Naive thymus-derived CD4-positive, alpha-beta T cell (primary cell): Measurements from ENCODE around the gene KCNIP4. TPM values are rescaled to one million over a fixed set of nuclear protein-coding genes. Genes with fewer than 3 reads are reported as not detected.

ENCODE experiments used
- ATAC-seq: fragments of 150-1000 bp; cut with Tn5 transposase; 2 replicates; pipeline ENCODE4 v1.10.0; 2021; ENCODE audit warnings: mild to moderate bottlenecking, moderate library complexity
- CTCF ChIA-PET: fragments of 350-600 bp; sonication (Branson Sonifier 250); formaldehyde crosslinking; loops from one replicate; lab custom pipeline; 2021; ENCODE audit warnings: antibody characterized with exemption; lab: Charles Lee
- POLR2A ChIA-PET: fragments of 350-600 bp; sonication (Branson Sonifier 250); formaldehyde crosslinking; loops from one replicate; lab custom pipeline; 2021; ENCODE audit warnings: antibody characterized with exemption, inconsistent platforms; lab: Charles Lee
- DNase-seq, 9 donors: peaks; one replicate each; pipeline versions ENCODE4 v3.0.0 to v3.0.0-alpha.2; 2020 to 2022; ENCODE audit warnings: mixed read lengths in 1 of 9
- H3K27ac ChIP-seq: one replicate; pipeline ENCODE4 v1.7.0; 2013; ENCODE audit warnings: mild to moderate bottlenecking, low read depth, low read length, moderate library complexity
- H3K27me3 ChIP-seq, 2 donors: one replicate each; pipeline ENCODE4 v1.7.0; 2013; ENCODE audit warnings: low read length in 2 of 2, mild to moderate bottlenecking in 2 of 2, moderate library complexity in 2 of 2; ENCODE audit not compliant: control insufficient read depth in 2 of 2, insufficient read depth in 2 of 2
- H3K36me3 ChIP-seq, 3 experiments: 1 replicate in 2 of 3; 2 replicates in 1 of 3; pipeline ENCODE4 v1.7.0; 2013; ENCODE audit warnings: low read length in 3 of 3, mild to moderate bottlenecking in 3 of 3, moderate library complexity in 1 of 3; ENCODE audit not compliant: insufficient read depth in 3 of 3, control insufficient read depth in 2 of 3
- H3K4me1 ChIP-seq, 2 donors: one replicate each; pipeline ENCODE4 v1.7.0; 2013; ENCODE audit warnings: low read length in 2 of 2, mild to moderate bottlenecking in 2 of 2, moderate library complexity in 1 of 2; ENCODE audit not compliant: control insufficient read depth in 2 of 2, insufficient read depth in 2 of 2
- H3K4me3 ChIP-seq: 2 replicates; pipeline ENCODE4 v1.7.0; 2013; ENCODE audit warnings: mild to moderate bottlenecking, low read length
- H3K9me3 ChIP-seq, 3 experiments: 1 replicate in 2 of 3; 2 replicates in 1 of 3; pipeline ENCODE4 v1.7.0; 2013; ENCODE audit warnings: low read length in 3 of 3; ENCODE audit not compliant: control insufficient read depth in 2 of 3
- H3K27ac Mint-ChIP-seq, 9 donors: one replicate each; pipeline ENCODE4 v1.8.0; 2020 to 2022; ENCODE audit warnings: mixed read lengths in 9 of 9, mild to moderate bottlenecking in 8 of 9, moderate library complexity in 5 of 9, inconsistent platforms in 2 of 9
- H3K27me3 Mint-ChIP-seq, 5 donors: one replicate each; pipeline ENCODE4 v1.8.0; 2021 to 2022; ENCODE audit warnings: mixed read lengths in 5 of 5, mild to moderate bottlenecking in 1 of 5
- H3K36me3 Mint-ChIP-seq, 5 donors: one replicate each; pipeline ENCODE4 v1.8.0; 2020 to 2022; ENCODE audit warnings: mixed read lengths in 5 of 5, mild to moderate bottlenecking in 3 of 5, inconsistent platforms in 1 of 5
- H3K4me1 Mint-ChIP-seq, 7 donors: one replicate each; pipeline ENCODE4 v1.8.0; 2020 to 2022; ENCODE audit warnings: mixed read lengths in 7 of 7, mild to moderate bottlenecking in 3 of 7, inconsistent platforms in 1 of 7
- H3K4me3 Mint-ChIP-seq, 10 donors: one replicate each; pipeline ENCODE4 v1.8.0; 2020 to 2022; ENCODE audit warnings: mild to moderate bottlenecking in 10 of 10, mixed read lengths in 10 of 10, moderate library complexity in 6 of 10, inconsistent platforms in 2 of 10
- H3K9me3 Mint-ChIP-seq, 11 donors: one replicate each; pipeline ENCODE4 v1.8.0; 2020 to 2022; ENCODE audit warnings: mixed read lengths in 11 of 11, mild to moderate bottlenecking in 4 of 11, inconsistent platforms in 1 of 11, moderate library complexity in 1 of 11
- intact Hi-C, 2 donors: fragments of 100-400 bp; cut with micrococcal nuclease; formaldehyde crosslinking; loops; one replicate each; pipeline ENCODE4 v1.15.1; 2023
- polyA plus RNA-seq, 2 donors: library from polyadenylated mRNA; unstranded; fragments of 300-500 nt; fragmentation: Illumina TruSeq; gene quantifications; one replicate each; pipeline ENCODE4 v1.2.3, GENCODE V29; 2021
- total RNA-seq, 6 experiments: library from RNA in 5 of 6; stranded (reverse) in 5 of 6; gene quantifications; 1 replicate in 5 of 6; 2 replicates in 1 of 6; pipeline ENCODE4 v1.2.3 and lab custom pipeline; 2021 to 2026

The KCNIP4 gene
- total and polyA plus RNA-seq, 7 experiments from 2014 or later = 0.29 TPM; not detected in 6

DNA sequence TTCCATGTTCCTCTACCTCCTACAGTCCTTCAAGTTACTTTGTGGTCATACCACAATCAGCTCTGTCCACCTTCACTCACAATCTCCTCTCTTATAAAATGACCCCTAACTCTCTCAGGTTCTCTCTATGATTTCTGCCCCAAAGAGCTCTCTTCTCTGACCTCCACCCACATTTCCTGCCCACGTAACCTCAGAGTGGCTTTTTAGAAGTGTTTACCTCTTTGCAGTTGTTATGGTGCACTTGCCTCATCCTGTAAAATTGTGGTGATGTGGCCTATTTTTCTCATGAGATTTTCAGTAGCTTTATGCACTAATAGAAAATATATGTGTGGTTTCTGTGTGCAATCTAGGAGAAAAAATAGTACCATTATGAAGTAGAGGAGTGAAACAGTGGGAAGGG lies 1032.5 kb downstream of the KCNIP4 start:
- POLR2A ChIA-PET = interaction anchor here (1.5 kb wide), 1 partner anchor 10 kb away, joined by 4 read pairs; no protein-coding TSS in a partner anchor
- Histone ChIP-seq H3K4me3 (no peak overlapping the region), H3K36me3 (no peaks in the 10 kb centered on the region), H3K4me1 (peaks cover 0 to 3% of the 10 kb centered on the region in 2 donors), H3K27me3 (no peaks in the 10 kb centered on the region), H3K27ac (no peak overlapping the region), H3K9me3 (no peaks in the 10 kb centered on the region)
- DNase-seq (peak in 5 of 9 donors; percentile 1 to 37 (median 14)), ATAC-seq (peak; percentile 67)
- H3K4me1 Mint-ChIP-seq = peaks cover 0 to 27% (median 14%) of the 10 kb centered on the region in 7 donors
- CTCF ChIA-PET = interaction anchor here (0.8 to 1.2 kb wide), 2 partner anchors 96 to 219 kb away, joined by 3 read pairs; no protein-coding TSS in a partner anchor
- H3K27ac Mint-ChIP-seq = peak overlapping the region; percentile 7 to 88 (median 75)
- peaks cover 0 to 4% (median 0%) of the 10 kb centered on the region in 5 donors for H3K36me3 Mint-ChIP-seq
- H3K4me3 Mint-ChIP-seq = peak overlapping the region in 8 of 10 donors; percentile 13 to 67 (median 50)
- peaks cover 0 to 6% (median 2%) of the 10 kb centered on the region in 11 donors for H3K9me3 Mint-ChIP-seq
- intact Hi-C loops = no loop called here
- no peaks in the 10 kb centered on the region for H3K27me3 Mint-ChIP-seq

DNA sequence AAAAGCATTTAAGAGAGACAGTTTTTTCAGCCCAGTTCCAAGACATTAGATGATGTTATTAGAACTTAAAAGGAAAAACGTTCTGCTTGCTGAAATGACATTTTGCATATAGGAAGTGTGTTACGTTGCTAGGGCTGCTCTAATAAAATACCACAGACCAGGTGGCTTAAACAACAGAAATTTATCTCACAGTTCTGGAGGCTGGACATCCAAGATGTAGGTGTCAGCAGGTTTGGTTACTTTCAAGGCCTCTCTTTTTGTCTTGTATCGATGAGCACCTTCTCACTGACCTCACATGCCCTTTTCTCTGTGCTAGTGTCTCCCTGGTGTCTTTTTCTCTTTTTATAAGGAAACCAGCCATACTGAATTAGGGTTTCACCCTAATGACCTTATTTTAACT lies 1043.6 kb downstream of the KCNIP4 start:
- Histone ChIP-seq H3K36me3 (no peaks in the 10 kb centered on the region), H3K27ac (no peak overlapping the region), H3K4me3 (no peak overlapping the region), H3K4me1 (no peaks in the 10 kb centered on the region), H3K9me3 (no peaks in the 10 kb centered on the region), H3K27me3 (no peaks in the 10 kb centered on the region)
- H3K27me3 Mint-ChIP-seq = no peaks in the 10 kb centered on the region
- no peak for DNase-seq
- intact Hi-C loops = no loop called here
- H3K9me3 Mint-ChIP-seq = peaks cover 0 to 6% (median 1%) of the 10 kb centered on the region in 11 donors
- CTCF ChIA-PET = no interaction called here
- no peak overlapping the region for H3K27ac Mint-ChIP-seq
- ATAC-seq = no peak
- POLR2A ChIA-PET = no interaction called here
- peaks cover 0 to 2% (median 0%) of the 10 kb centered on the region in 7 donors for H3K4me1 Mint-ChIP-seq
- no peak overlapping the region for H3K4me3 Mint-ChIP-seq
- H3K36me3 Mint-ChIP-seq = no peaks in the 10 kb centered on the region

DNA sequence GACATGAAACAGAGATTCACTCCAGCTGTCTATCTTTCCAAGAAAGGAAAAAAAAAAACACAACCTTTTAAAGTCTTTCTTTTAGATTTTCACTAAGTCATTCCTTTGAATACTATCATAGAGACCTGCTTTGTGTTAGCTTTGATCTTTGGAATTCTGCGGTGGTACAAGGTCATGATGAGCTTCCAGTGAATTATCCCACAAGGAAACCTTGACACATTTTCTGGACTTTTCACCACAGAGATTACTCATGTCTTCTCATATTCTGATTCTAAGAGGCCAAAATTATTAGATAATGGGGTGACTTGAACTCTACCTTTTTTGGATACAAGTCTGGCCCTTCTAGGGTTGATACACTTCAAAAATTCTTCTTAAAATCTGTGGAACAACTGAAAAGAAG lies 1046.7 kb downstream of the KCNIP4 start:
- Mint-ChIP-seq H3K4me1 (no peaks in the 10 kb centered on the region), H3K4me3 (no peak overlapping the region)
- intact Hi-C loops = no loop called here

DNA sequence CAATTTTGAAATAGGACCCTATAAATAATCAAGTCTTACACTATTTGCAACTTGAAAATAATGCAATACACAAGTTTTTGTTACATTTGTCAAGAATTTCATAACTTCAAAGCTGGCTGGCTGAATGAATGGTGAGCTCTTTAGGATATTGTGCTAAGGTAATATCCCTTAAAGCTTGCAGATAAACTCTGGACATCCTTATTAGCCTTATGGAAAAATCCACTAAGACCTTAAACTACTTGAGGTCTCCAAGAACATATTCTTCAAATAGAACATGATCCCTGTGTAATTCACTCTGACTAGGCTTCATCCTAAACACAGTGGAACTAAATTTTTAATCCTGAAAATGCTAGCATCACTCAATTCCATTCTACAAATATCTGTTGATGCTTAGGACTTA lies 1049.0 kb downstream of the KCNIP4 start:
- ATAC-seq = no peak
- intact Hi-C loops = no loop called here
- Mint-ChIP-seq H3K36me3 (no peaks in the 10 kb centered on the region), H3K9me3 (peaks cover 0 to 4% (median 0%) of the 10 kb centered on the region in 11 donors), H3K4me1 (peaks cover 0 to 7% (median 0%) of the 10 kb centered on the region in 7 donors), H3K27ac (no peak overlapping the region), H3K4me3 (no peak overlapping the region), H3K27me3 (no peaks in the 10 kb centered on the region)
- Histone ChIP-seq H3K27me3 (no peaks in the 10 kb centered on the region), H3K36me3 (no peaks in the 10 kb centered on the region), H3K27ac (no peak overlapping the region), H3K4me3 (no peak overlapping the region), H3K4me1 (no peaks in the 10 kb centered on the region), H3K9me3 (no peaks in the 10 kb centered on the region)
- ChIA-PET CTCF (no interaction called here), POLR2A (no interaction called here)
- no peak for DNase-seq

More for the DNA sequence above, 1046.7 kb downstream of the KCNIP4 start:
- no peaks in the 10 kb centered on the region for H3K36me3 ChIP-seq
- H3K36me3 Mint-ChIP-seq = no peaks in the 10 kb centered on the region
- ChIA-PET POLR2A (no interaction called here), CTCF (no interaction called here)
- no peaks in the 10 kb centered on the region for H3K9me3 ChIP-seq
- no peak overlapping the region for H3K27ac Mint-ChIP-seq
- peaks cover 0 to 6% (median 0%) of the 10 kb centered on the region in 11 donors for H3K9me3 Mint-ChIP-seq
- ATAC-seq = no peak
- no peak overlapping the region for H3K4me3 ChIP-seq
- no peaks in the 10 kb centered on the region for H3K27me3 ChIP-seq
- no peak for DNase-seq
- no peaks in the 10 kb centered on the region for H3K4me1 ChIP-seq
- no peak overlapping the region for H3K27ac ChIP-seq
- no peaks in the 10 kb centered on the region for H3K27me3 Mint-ChIP-seq

DNA sequence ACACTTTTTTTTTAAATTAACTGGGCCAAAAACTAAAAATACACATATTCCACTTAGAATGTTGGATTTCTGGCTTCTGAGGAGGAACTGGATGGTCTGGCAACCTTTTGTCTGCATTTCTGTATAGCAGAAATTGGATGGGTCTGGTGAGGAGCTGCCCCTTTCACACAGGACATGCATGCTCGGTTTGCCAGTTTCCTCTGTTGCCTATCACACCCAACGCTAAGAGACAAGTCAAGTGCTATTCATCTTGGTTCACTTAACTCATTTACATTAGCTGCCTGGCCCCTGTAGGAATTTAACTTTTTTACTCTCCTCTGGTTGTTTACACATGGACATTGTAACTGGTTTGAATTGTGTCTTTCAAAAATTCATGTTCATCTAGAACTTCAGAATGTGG lies 1052.6 kb downstream of the KCNIP4 start:
- Mint-ChIP-seq H3K9me3 (peaks cover 0 to 4% (median 0%) of the 10 kb centered on the region in 11 donors), H3K4me3 (no peak overlapping the region), H3K27ac (no peak overlapping the region), H3K4me1 (peaks cover 0 to 7% (median 0%) of the 10 kb centered on the region in 7 donors), H3K27me3 (no peaks in the 10 kb centered on the region), H3K36me3 (no peaks in the 10 kb centered on the region)
- POLR2A ChIA-PET = no interaction called here
- Histone ChIP-seq H3K4me1 (no peaks in the 10 kb centered on the region), H3K4me3 (no peak overlapping the region), H3K36me3 (no peaks in the 10 kb centered on the region), H3K9me3 (no peaks in the 10 kb centered on the region), H3K27me3 (no peaks in the 10 kb centered on the region), H3K27ac (no peak overlapping the region)
- DNase-seq (no peak), ATAC-seq (no peak)
- intact Hi-C loops = no loop called here
- CTCF ChIA-PET = no interaction called here

DNA sequence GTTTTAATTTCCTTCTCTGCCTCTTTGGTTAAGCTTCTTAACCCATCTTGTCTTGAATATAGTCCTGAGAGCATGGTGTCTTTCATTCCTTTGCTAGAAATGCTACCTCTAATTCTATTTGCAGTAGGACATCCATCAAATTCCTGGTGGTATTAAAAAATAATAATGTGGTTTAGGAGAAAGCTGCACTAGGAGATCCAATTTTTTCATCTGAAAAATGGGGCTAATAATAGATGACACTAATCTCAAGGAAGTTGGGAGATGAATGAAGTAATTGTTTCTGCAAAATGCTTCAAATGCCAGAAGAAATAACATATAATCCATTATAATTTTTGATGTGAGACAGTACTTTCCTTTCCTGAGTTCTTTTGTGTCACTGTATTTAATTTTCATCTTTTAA lies 1053.4 kb downstream of the KCNIP4 start:
- intact Hi-C loops = no loop called here
- H3K4me1 Mint-ChIP-seq = peaks cover 0 to 7% (median 0%) of the 10 kb centered on the region in 7 donors
- no peaks in the 10 kb centered on the region for H3K36me3 Mint-ChIP-seq
- H3K4me3 Mint-ChIP-seq = no peak overlapping the region
- no peak overlapping the region for H3K27ac Mint-ChIP-seq
- ChIA-PET CTCF (no interaction called here), POLR2A (no interaction called here)
- peaks cover 0 to 4% (median 0%) of the 10 kb centered on the region in 11 donors for H3K9me3 Mint-ChIP-seq
- H3K36me3 ChIP-seq = no peaks in the 10 kb centered on the region
- no peak for DNase-seq
- H3K4me1 ChIP-seq = no peaks in the 10 kb centered on the region
- H3K27me3 Mint-ChIP-seq = no peaks in the 10 kb centered on the region
- no peaks in the 10 kb centered on the region for H3K9me3 ChIP-seq
- no peaks in the 10 kb centered on the region for H3K27me3 ChIP-seq
- ATAC-seq = no peak
- H3K4me3 ChIP-seq = no peak overlapping the region
- no peak overlapping the region for H3K27ac ChIP-seq

DNA sequence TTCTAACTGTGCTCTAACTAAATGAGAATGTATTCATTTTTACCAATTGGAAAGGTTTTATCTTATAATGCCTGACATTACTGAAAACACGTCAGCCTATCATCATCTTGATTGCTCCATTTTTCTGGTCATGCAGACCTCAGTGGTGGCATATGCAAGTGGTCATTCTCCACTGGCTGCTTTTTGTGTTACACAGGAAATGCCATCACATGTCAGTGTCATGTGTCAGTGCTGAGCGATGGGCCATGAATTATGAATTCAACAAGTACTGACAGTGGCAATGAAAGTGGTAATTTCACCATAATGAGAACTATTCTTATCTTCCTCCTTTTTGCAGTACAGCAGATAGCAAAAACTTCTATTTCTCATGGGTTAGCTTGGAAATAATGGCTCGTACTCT lies 1057.8 kb downstream of the KCNIP4 start:
- ATAC-seq = no peak
- intact Hi-C loops = no loop called here
- peaks cover 0 to 3% (median 0%) of the 10 kb centered on the region in 7 donors for H3K4me1 Mint-ChIP-seq
- Histone ChIP-seq H3K9me3 (no peaks in the 10 kb centered on the region), H3K4me1 (no peaks in the 10 kb centered on the region), H3K27ac (no peak overlapping the region), H3K27me3 (no peaks in the 10 kb centered on the region), H3K4me3 (no peak overlapping the region), H3K36me3 (no peaks in the 10 kb centered on the region)
- CTCF ChIA-PET = interaction anchor here (0.6 kb wide), 1 partner anchor 10 kb away, joined by 4 read pairs; no protein-coding TSS in a partner anchor
- no peaks in the 10 kb centered on the region for H3K27me3 Mint-ChIP-seq
- POLR2A ChIA-PET = no interaction called here
- DNase-seq = no peak
- no peaks in the 10 kb centered on the region for H3K36me3 Mint-ChIP-seq
- H3K27ac Mint-ChIP-seq = no peak overlapping the region
- no peak overlapping the region for H3K4me3 Mint-ChIP-seq
- peaks cover 0 to 10% (median 1%) of the 10 kb centered on the region in 11 donors for H3K9me3 Mint-ChIP-seq
